ENCODE measurements around the gene PYHIN1.

The PYHIN1 gene

GRCh38 chr1:158931055-158931737 lies at the start of gene PYHIN1:
PYHIN1 (plus strand) TSS chr1:158931552; CDS start chr1:158936911, 5,359 bp downstream.
- DNase-seq (ENCODE audit: low spot score), result no peak

DNA sequence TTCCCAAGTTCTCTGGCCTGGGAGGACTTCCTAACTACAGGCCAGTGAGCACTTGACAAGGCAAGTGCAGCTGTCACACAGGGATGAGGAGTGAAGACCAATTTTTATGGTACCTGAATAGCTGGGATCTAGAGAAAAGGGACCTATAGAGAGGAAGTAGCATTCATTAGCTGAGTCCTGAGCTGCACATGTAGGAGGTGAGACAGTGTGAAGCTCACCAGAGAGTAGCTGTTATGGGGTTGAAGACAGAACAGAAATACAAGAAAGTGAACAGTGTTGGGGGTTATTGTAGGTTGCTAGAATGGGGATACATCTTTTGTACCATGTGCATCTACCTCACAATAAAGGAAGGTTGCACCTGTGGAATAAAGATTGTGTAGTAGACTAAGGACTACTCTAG lies 37.7 kb upstream of the PYHIN1 start:
- no peak for DNase-seq (ENCODE audit: low spot score)

GRCh38 chr1:158898722-158899121 lies 32.6 kb upstream of the PYHIN1 start:
- DNase-seq (ENCODE audit: low spot score), result no peak

DNA sequence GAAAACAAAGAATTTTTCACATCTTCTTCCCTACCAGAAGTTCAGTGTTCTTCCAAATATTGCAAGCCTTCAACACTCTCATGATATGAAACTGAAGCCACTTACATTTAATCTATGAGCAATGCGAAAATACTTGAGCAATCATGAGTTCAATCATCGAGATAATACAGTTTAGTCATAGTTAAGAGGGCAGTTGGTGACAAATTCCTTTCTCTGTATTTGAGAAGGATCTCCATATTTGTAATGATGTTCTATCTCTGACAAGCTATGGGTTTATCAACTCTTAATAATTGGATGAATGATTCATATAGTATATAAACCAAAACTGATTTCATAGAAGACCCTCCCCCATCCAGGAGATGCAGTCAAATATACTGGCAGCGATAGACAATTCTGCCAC lies 29.7 kb upstream of the PYHIN1 start:
- DNase-seq (ENCODE audit: low spot score), result no peak

- DNase-seq (ENCODE audit: low spot score), result no peak
Observed at GRCh38 chr1:158916085-158916484, 15.3 kb upstream of the PYHIN1 start.

DNA sequence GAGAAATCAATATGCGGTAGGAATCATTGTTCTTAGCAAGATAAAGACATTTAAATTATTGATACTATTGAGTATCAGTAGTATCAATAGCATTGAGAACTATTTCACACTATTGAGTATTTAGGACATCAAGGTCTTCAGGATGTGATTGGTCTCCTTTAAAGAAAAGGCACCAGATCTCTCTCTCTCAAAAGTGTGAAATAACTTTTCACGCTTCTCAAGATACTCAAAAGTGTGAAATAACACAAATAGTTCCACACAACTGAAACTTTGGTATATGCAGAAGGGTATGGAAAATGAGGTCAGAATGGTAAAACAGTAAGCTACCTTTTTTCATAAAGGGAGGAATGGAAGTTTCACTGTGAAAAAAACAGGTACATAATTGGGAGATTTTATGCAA lies 6.7 kb upstream of the PYHIN1 start:
- no peak for DNase-seq (ENCODE audit: low spot score)

DNA sequence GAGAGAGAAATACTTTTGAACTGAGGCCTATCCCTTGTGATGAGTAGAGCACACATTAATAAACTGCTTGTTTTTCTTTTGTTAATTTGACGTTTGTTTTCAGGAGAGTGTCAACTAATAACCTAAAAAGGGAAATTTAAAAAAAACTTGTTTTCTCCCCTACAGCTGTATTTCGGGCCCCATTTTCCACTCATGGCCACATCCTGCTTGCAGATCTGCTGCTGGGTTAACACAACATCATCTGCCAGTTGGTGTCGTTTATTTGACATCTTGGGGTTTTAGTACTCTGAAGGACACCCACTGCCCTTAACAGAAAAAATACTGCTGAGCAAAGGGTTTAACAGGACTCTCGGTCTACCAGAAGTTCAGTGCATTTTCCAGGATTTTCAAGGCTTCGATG lies 848 bp upstream of the PYHIN1 start:
- DNase-seq (ENCODE audit: low spot score), result no peak

DNA sequence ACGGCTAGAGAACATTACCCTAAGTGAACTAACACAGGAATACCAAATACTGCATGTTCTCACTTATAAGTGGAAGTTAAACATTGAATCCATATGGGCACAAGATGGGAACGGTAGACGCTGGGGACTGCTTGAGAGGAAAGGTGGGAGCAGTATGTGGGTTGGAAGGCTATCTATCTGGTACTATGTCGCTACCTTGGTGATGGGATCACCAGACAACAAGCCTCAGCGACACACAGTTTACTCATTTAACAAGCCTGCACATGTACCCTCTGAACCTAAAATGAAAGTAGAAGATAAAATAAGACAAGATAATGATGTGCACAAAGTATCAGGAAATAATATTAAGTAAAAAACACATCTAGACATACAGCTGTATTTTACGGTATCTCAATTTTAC lies 819 bp downstream of the PYHIN1 start:
- DNase-seq (ENCODE audit: low spot score), result no peak

DNA sequence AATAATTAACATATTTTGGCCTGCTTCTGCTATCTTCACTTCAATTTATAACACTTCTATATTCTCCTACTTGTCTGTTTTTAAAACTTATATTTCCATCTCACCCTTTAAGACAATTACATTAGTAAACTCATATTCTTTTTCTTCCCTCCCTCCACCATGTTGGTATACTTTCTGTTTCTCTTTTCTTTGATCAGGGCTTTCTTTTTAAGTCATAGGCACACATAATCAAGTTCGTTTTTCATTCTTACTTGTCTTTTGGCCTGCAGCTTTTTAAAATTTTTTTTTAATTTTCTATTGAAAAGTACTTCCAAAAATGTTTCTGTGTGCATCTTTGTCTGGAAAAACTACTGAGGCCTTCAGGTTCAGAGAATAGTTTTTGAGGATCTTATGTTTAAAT lies 2.3 kb downstream of the PYHIN1 start:
- DNase-seq (ENCODE audit: low spot score), result no peak

- DNase-seq (ENCODE audit: low spot score), result no peak
Observed at GRCh38 chr1:158939180-158939579, 7.8 kb downstream of the PYHIN1 start.

DNA sequence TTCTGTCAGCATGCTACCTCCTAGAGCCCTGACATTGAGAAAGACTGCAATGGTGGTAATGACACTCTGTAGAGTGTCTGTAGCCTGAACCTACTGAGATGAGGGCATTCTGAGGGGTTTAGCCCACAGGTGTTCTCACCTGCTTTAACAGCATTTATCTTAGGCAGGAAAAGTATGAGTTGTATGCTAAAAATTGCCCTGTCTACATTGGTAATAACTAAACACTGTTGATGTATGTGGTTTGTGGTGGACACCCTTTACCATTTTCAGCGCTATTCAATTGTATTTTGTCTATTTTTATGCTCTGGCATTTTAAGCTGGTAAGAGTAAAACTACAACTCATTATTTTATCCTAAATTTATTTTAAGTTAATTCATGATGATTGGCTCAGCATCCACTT lies 10.0 kb downstream of the PYHIN1 start:
- no peak for DNase-seq (ENCODE audit: low spot score)

DNA sequence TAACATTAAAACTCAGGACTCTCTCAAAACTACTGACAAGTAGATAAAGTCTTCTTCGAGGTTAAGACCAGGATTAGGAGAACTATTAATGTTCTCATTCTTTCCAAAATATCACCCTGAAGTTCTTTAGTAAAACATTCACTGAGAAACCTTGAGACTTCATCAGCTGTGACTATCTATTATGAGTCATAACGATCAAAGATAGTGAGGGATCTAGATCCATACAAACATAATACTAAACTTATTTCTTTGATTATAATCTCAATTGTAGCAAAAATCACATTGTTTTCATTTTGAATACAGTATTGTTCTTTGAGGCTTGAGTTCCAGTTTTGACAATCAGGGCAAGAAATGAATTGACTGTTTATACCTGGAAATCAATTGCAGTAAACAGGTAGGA lies 11.1 kb downstream of the PYHIN1 start:
- DNase-seq (ENCODE audit: low spot score), result no peak

GRCh38 chr1:158943059-158943458 lies 11.7 kb downstream of the PYHIN1 start:
- no peak for DNase-seq (ENCODE audit: low spot score)

- DNase-seq (ENCODE audit: low spot score), result no peak
Observed at GRCh38 chr1:158945061-158945460, 13.7 kb downstream of the PYHIN1 start.

DNA sequence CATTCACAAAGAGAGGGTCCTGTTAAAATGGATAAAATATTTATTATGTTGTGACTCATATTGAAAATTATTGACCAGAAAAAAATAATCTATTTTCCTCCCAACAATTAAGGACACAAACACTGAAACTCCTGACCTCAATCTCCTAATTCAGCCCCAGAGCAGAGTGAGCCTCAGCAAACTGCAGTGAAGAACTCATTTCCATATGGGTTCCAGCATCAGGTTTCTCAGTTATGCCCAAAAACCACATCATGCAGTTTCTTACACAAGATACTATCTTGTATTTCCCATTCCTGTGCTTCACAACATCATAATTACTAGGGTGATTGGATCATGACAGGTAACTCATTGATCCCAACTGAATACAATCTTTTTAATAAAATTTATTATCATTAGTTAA lies 15.4 kb downstream of the PYHIN1 start:
- no peak for DNase-seq (ENCODE audit: low spot score)

DNA sequence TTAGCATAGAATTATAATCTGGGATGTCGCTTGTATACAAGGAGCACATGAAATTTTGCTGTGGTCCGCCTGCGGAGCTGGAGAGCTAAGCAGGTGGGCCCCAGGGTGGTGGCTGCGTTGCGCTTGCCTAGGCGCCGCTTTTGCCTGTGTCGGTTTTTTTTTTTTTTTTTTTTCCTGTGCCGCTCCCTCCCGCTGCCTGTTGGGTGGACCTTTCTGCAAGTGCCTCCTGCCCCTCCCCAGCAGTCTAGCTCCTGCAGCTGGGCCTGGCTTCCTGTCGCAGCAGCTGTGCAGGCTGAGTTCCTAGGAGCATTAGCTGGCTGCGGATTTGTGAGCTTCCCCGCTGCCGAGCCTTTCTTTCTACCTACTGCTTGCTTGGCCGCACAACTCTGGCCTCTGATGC lies 20.6 kb downstream of the PYHIN1 start:
- no peak for DNase-seq (ENCODE audit: low spot score)

- no peak for DNase-seq (ENCODE audit: low spot score)
Observed at GRCh38 chr1:158952416-158952815, 21.1 kb downstream of the PYHIN1 start.

DNA sequence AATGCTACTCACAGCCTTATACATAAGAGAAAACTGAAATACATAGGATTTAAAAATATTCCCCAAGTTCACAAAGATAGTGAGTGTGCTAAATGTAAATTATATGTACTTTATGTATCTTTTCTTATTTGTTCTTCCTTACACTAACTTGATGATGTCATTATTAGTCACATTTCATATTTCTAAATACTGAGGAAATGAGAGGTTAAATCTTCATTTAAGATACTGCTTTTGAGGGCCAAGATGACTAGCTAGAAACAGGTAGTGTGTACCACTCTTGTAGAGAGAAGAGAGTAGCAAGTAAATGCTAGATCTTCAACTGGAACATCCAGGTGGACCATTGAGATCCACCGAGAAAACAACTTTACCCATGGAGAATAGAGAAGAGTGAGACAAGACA lies 29.8 kb downstream of the PYHIN1 start:
- DNase-seq (ENCODE audit: low spot score), result no peak

DNA sequence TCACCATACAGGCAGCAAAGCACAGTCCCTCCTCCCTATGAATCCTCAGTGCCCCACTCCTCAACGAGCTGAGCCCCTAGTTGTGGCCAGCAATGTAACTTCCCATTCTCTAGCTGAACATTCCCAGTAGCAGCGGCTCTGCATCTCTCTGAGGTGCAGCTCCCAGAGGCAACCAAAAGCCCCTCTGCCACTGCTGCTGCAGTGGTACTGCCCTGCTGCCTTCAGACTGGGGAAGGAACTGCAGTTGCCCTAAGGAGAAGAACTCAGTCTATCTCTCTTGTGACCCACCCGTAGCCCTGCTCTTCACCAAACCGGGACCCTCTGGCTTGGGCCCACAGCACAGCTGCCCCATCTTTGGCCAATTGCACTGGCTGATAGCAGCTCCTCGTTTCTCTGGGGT lies 31.6 kb downstream of the PYHIN1 start:
- DNase-seq (ENCODE audit: low spot score), result no peak

- DNase-seq (ENCODE audit: low spot score), result no peak
Observed at GRCh38 chr1:158969166-158969565, 37.8 kb downstream of the PYHIN1 start.

DNA sequence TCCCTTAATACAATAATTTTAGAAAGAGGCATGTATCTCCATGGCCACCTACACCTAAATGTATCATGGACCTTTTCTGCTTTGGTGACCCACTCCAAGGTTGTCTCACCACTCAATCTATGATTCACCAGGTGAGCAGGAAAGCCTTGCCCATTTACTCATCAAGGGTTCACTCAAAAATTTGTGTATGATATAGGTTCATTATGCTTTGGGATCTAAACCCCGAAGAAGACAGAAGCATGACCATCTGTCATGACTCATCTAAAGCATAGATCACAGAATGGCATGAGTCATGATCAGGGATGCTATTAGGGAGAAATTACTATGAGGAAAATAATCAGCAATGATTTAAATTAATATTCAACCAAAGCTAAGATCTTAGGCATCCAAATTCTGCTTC lies 38.5 kb downstream of the PYHIN1 start:
- no peak for DNase-seq (ENCODE audit: low spot score)

GRCh38 chr1:158972841-158973240 lies 41.5 kb downstream of the PYHIN1 start:
- no peak for DNase-seq (ENCODE audit: low spot score)

DNA sequence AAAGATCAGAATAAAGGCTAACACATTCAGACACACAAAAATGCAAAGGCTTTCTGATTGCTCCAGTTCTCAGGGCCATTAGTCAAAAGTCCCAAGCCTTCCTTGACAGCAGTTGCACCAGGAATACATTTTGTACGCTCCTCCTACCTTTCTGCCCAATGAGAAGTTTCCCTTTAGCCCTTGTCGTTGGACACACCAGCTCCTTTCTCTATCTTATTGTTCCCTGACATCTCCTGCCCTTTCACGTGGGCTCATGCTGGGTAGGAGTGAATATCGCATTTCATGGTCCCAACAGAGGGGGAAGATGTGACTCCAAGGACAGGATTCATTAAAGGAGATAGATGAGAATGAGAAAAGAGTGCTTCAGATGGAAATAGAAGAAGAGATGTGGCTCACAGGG lies 44.9 kb downstream of the PYHIN1 start:
- no peak for DNase-seq (ENCODE audit: low spot score)

DNA sequence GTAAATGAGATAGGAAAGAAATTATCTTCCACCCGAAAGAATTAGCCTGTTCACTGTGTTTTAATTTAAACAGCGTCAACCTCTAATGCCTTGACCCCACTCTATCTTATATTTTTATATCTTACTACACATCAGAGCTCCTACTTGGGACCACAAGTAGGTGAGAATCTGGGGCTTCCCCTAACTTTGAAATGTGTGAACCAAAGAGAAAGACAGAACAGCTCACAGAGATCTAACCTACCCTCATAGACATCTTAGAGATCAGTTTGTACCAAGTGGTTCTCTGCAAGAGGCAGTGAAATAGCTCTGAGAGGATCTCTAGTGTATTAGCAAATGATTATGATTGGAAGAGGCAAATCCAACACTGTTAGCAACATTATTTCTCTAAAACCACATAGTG lies 47.4 kb downstream of the PYHIN1 start:
- DNase-seq (ENCODE audit: low spot score), result no peak

GRCh38 chr1:158979229-158979628 lies 47.9 kb downstream of the PYHIN1 start:
- DNase-seq (ENCODE audit: low spot score), result no peak
